HepG2 (cell line): ENCODE data around the gene AP2A2. TPM values are rescaled to one million over a fixed set of nuclear protein-coding genes. Genes with fewer than 3 reads are reported as not detected.

Experiments used
- ATRX ChIP-seq: sonication (generic); formaldehyde crosslinking; IDR thresholded peaks from 2 replicates; pipeline ENCODE4 v1.4.0; 2020; ENCODE audit warnings: missing genetic modification reagents, borderline replicate concordance
- EEA1 ChIP-seq: sonication (generic); formaldehyde crosslinking; IDR thresholded peaks from 2 replicates; pipeline ENCODE4 v1.5.1; 2020; ENCODE audit warnings: mild to moderate bottlenecking, missing genetic modification reagents, borderline replicate concordance
- EED ChIP-seq: sonication (generic); formaldehyde crosslinking; IDR thresholded peaks from 2 replicates; pipeline ENCODE4 v1.5.0; 2020; ENCODE audit warnings: mild to moderate bottlenecking, missing genetic modification reagents
- FOXJ3 ChIP-seq: sonication (generic); formaldehyde crosslinking; IDR thresholded peaks from 2 replicates; pipeline ENCODE4 v1.4.0; 2020; ENCODE audit warnings: missing genetic modification reagents, mild to moderate bottlenecking, borderline replicate concordance
- KDM5A ChIP-seq: fragments of 200-600 bp; sonication (generic); IDR thresholded peaks from 2 replicates; pipeline ENCODE4 v1.7.0; 2018; ENCODE audit warnings: antibody characterized with exemption, mild to moderate bottlenecking, low read length, borderline replicate concordance
- NCOA5 ChIP-seq: sonication (generic); formaldehyde crosslinking; IDR thresholded peaks from 2 replicates; pipeline ENCODE4 v1.4.0; 2020; ENCODE audit warnings: missing genetic modification reagents
- NFRKB ChIP-seq: fragments of 450-650 bp; IDR thresholded peaks from 2 replicates; pipeline ENCODE4 v1.6.1; 2017
- NR2F6 ChIP-seq, 2 experiments: IDR thresholded peaks; 2 replicates each; pipeline ENCODE4 v1.6.1; 2016; ENCODE audit warnings: antibody characterized with exemption in 1 of 2, mild to moderate bottlenecking in 1 of 2
- STAG1 ChIP-seq: sonication (generic); formaldehyde crosslinking; IDR thresholded peaks from 2 replicates; pipeline ENCODE4 v1.4.0; 2020; ENCODE audit warnings: missing genetic modification reagents
- TBP ChIP-seq: sonication (generic); formaldehyde crosslinking; IDR thresholded peaks from 2 replicates; pipeline ENCODE4 v1.5.0; 2020; ENCODE audit warnings: missing genetic modification reagents
- ZBTB7A ChIP-seq: sonication (generic); formaldehyde crosslinking; IDR thresholded peaks from 2 replicates; pipeline ENCODE4 v1.8.0; 2022; ENCODE audit warnings: mild to moderate bottlenecking, missing genetic modification reagents
- ZFAT ChIP-seq: sonication (generic); formaldehyde crosslinking; conservative IDR thresholded peaks from 2 replicates; pipeline ENCODE4 v1.8.1; 2023; ENCODE audit warnings: missing genetic modification reagents, inconsistent platforms
- ZMAT3 ChIP-seq: sonication (generic); formaldehyde crosslinking; conservative IDR thresholded peaks from 2 replicates; pipeline ENCODE4 v1.7.0; 2021; ENCODE audit warnings: missing genetic modification reagents
- ZNF138 ChIP-seq: sonication (generic); formaldehyde crosslinking; IDR thresholded peaks from 2 replicates; pipeline ENCODE4 v1.5.0; 2020; ENCODE audit warnings: mild to moderate bottlenecking, low read depth, missing genetic modification reagents
- ZNF225 ChIP-seq: sonication (generic); formaldehyde crosslinking; IDR thresholded peaks from 2 replicates; pipeline ENCODE4 v1.4.0; 2020; ENCODE audit warnings: mild to moderate bottlenecking, missing genetic modification reagents
- ZNF232 ChIP-seq: sonication (generic); formaldehyde crosslinking; IDR thresholded peaks from 2 replicates; pipeline ENCODE4 v1.4.0; 2020; ENCODE audit warnings: missing genetic modification reagents, borderline replicate concordance
- ZNF446 ChIP-seq: sonication (generic); formaldehyde crosslinking; IDR thresholded peaks from 2 replicates; pipeline ENCODE4 v1.5.0; 2020; ENCODE audit warnings: mild to moderate bottlenecking, missing genetic modification reagents
- ZNF672 ChIP-seq: sonication (generic); formaldehyde crosslinking; IDR thresholded peaks from 2 replicates; pipeline ENCODE4 v1.8.1; 2022; ENCODE audit warnings: missing genetic modification reagents
- ZNF746 ChIP-seq: sonication (generic); formaldehyde crosslinking; IDR thresholded peaks from 2 replicates; pipeline ENCODE4 v1.8.0; 2022; ENCODE audit warnings: mild to moderate bottlenecking, missing genetic modification reagents
- ZSCAN29 ChIP-seq: sonication (generic); formaldehyde crosslinking; conservative IDR thresholded peaks from 2 replicates; pipeline ENCODE4 v1.4.0; 2020; ENCODE audit warnings: mild to moderate bottlenecking, missing genetic modification reagents
- polyA plus RNA-seq, 8 experiments: library from polyadenylated mRNA; depleted of rRNA in 3 of 8; stranded (reverse) in 7 of 8; unstranded in 1 of 8; fragments of >200 nt; fragmentation: Illumina TruSeq in 4 of 8; extraction: Trizol in 4 of 8; gene quantifications; 2 replicates each; pipeline versions ENCODE4 v1.2.1 to v1.2.3, GENCODE V29; 2011 to 2016; ENCODE audit warnings: low read depth in 4 of 8, missing spikeins in 1 of 8, mixed read lengths in 1 of 8; ENCODE audit not compliant: insufficient read depth in 1 of 8
- total RNA-seq, 5 experiments: library from RNA; depleted of rRNA; stranded (reverse); fragments of >200 nt; fragmentation: Illumina TruSeq; extraction: Trizol; gene quantifications; 2 replicates each; pipeline ENCODE4 v1.2.3, GENCODE V29; 2016; ENCODE audit warnings: low read depth in 1 of 5
- TF ChIP-seq, protein P1 (sequence below): sonication (generic); formaldehyde crosslinking; IDR thresholded peaks from 2 replicates; pipeline ENCODE4 v1.5.0; 2020; ENCODE audit warnings: missing genetic modification reagents
- TF ChIP-seq, protein P2 (sequence below): sonication (generic); formaldehyde crosslinking; IDR thresholded peaks from 2 replicates; pipeline ENCODE4 v1.8.0; 2022; ENCODE audit warnings: low read depth, missing genetic modification reagents
- TF ChIP-seq, protein P3 (sequence below): fragments of 450-650 bp; IDR thresholded peaks from 2 replicates; pipeline ENCODE4 v1.6.1; 2016
- TF ChIP-seq, protein P4 (sequence below): sonication (generic); formaldehyde crosslinking; IDR thresholded peaks from 2 replicates; pipeline ENCODE4 v1.4.0; 2020; ENCODE audit warnings: mild to moderate bottlenecking, missing genetic modification reagents

Gene AP2A2
- total and polyA plus RNA-seq, 2 of the 13 experiments (the other 11 are each of a cell fraction or from before 2014, with no cell fraction given): 25.7 to 75.7 TPM

DNA sequence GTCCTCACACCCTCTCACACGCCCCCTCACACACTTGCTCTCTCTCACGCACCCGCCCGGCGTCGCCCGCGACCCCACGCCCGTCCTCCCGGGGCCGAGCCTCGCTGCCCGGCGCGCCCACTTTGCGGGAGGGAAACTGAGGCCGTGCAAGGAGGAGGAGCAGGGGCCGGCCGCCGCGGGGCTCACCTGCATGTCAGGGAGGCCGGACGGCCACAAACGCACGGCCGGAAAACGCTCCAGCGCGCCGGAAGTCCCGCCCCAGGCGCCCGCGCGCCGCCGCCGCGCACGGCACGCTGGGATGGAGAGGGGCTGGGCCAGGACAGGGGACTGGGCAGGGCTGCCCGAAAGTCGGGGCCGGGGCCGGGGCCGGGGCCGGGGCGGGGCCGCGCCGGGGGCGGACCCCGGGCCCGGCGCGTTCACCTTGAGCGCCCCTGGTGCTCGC lies 15.1 kb upstream of the AP2A2 start, which contains the start of gene CHID1 (continued):
- TF ChIP-seq ZBTB7A (CRISPR knock-in tag) (0 out of 2 replicates have a peak, but pooled peaks have one; percentile 25), STAG1 (CRISPR knock-in tag) (0 out of 2 replicates have a peak, but pooled peaks have one; percentile 8), EEA1 (CRISPR knock-in tag) (0 out of 2 replicates have a peak, but pooled peaks have one; percentile 77), ZSCAN29 (CRISPR knock-in tag) (no peak), NR2F6 (IDR thresholded peaks at IDR 0.05) (no peak), NR2F6 (CRISPR knock-in tag; IDR thresholded peaks at IDR 0.05) (peak; percentile 8; the same call in 1 of the 2 replicates), ZMAT3 (CRISPR knock-in tag) (0 out of 2 replicates have a peak, but pooled peaks have one; percentile 21), EED (CRISPR knock-in tag) (no peak), FOXJ3 (CRISPR knock-in tag) (no peak), ZNF225 (0 out of 2 replicates have a peak, but pooled peaks have one; percentile 63), ZNF138 (CRISPR knock-in tag) (0 out of 2 replicates have a peak, but pooled peaks have one; percentile 17), ZNF446 (CRISPR knock-in tag) (peak; percentile 48; the same call in 1 of the 2 replicates), ATRX (no peak), ZNF232 (CRISPR knock-in tag) (peak; percentile 29; the same call in 1 of the 2 replicates), KDM5A (peak; percentile 90), ZFAT (CRISPR knock-in tag) (no peak), ZNF672 (CRISPR knock-in tag) (peak; percentile 69; the same call in 1 of the 2 replicates), NCOA5 (CRISPR knock-in tag) (no peak), TBP (no peak), NFRKB (no peak), ZNF746 (CRISPR knock-in tag) (peak; percentile 54; the same call in 1 of the 2 replicates)
- TF ChIP-seq, protein P1, sequence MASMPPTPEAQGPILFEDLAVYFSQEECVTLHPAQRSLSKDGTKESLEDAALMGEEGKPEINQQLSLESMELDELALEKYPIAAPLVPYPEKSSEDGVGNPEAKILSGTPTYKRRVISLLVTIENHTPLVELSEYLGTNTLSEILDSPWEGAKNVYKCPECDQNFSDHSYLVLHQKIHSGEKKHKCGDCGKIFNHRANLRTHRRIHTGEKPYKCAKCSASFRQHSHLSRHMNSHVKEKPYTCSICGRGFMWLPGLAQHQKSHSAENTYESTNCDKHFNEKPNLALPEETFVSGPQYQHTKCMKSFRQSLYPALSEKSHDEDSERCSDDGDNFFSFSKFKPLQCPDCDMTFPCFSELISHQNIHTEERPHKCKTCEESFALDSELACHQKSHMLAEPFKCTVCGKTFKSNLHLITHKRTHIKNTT (CRISPR knock-in tag): no peak
- TF ChIP-seq, protein P2, sequence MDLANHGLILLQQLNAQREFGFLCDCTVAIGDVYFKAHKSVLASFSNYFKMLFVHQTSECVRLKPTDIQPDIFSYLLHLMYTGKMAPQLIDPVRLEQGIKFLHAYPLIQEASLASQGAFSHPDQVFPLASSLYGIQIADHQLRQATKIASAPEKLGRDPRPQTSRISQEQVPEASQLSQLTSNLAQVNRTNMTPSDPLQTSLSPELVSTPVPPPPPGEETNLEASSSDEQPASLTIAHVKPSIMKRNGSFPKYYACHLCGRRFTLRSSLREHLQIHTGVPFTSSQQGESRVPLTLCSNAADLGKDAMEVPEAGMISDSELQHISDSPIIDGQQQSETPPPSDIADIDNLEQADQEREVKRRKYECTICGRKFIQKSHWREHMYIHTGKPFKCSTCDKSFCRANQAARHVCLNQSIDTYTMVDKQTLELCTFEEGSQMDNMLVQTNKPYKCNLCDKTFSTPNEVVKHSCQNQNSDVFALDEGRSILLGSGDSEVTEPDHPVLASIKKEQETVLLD (CRISPR knock-in tag): peak; percentile 69; the same call in 1 of the 2 replicates
- TF ChIP-seq, protein P3, sequence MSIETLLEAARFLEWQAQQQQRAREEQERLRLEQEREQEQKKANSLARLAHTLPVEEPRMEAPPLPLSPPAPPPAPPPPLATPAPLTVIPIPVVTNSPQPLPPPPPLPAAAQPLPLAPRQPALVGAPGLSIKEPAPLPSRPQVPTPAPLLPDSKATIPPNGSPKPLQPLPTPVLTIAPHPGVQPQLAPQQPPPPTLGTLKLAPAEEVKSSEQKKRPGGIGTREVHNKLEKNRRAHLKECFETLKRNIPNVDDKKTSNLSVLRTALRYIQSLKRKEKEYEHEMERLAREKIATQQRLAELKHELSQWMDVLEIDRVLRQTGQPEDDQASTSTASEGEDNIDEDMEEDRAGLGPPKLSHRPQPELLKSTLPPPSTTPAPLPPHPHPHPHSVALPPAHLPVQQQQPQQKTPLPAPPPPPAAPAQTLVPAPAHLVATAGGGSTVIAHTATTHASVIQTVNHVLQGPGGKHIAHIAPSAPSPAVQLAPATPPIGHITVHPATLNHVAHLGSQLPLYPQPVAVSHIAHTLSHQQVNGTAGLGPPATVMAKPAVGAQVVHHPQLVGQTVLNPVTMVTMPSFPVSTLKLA: no peak
- TF ChIP-seq, protein P4, sequence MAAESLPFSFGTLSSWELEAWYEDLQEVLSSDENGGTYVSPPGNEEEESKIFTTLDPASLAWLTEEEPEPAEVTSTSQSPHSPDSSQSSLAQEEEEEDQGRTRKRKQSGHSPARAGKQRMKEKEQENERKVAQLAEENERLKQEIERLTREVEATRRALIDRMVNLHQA (CRISPR knock-in tag): no peak
